ENCODE results near the gene MYO9A. TPM values are rescaled to one million over a fixed set of nuclear protein-coding genes. Genes with fewer than 3 reads are reported as not detected.

The MYO9A gene
- 10 to 100 TPM; 22.0 to 22.2 TPM for total RNA-seq
- polyA plus RNA-seq = 20.3 TPM

GRCh38 chr15:72118017-72118978 lies at the start of gene MYO9A, which contains the start of gene SENP8:
Gene MYO9A (minus strand): TSS chr15:72118150. CDS start chr15:72046563, 71,587 bp downstream.
Gene SENP8 (plus strand): TSS chr15:72118403. CDS start chr15:72139624, 21,221 bp downstream.
- ChIA-PET CTCF (interaction anchor here (0.9 kb wide), 1 partner anchor 9 kb away, joined by 3 read pairs; no protein-coding TSS in a partner anchor), POLR2A (interaction anchor here (0.7 to 0.9 kb wide), 3 partner anchors 160 to 565 kb away, joined by 3 to 5 read pairs (median 4); no protein-coding TSS in a partner anchor)
- Mint-ChIP-seq H3K4me3 (peak within 1 kb of the TSS; percentile 96 to 100 (median 99)), H3K27ac (peak within 1 kb of the TSS; percentile 98 to 100 (median 99)), H3K36me3 (peaks cover 0 to 9% (median 0%) of the 10 kb centered on the region in 3 donors), H3K27me3 (no peaks in the 10 kb centered on the region), H3K9me3 (no peaks in the 10 kb centered on the region), H3K4me1 (peaks cover 32 to 50% (median 39%) of the 10 kb centered on the region in 3 donors)
- Histone ChIP-seq H3K27me3 (ENCODE audit: insufficient read depth, low read length, poor library complexity, severe bottlenecking) (no peaks in the 10 kb centered on the region), H3K36me3 (ENCODE audit: insufficient read depth, low read length) (no peaks in the 10 kb centered on the region), H3K27ac (ENCODE audit: low read depth, low read length) (peak within 1 kb of the TSS; percentile 97), H3K4me1 (ENCODE audit: insufficient read depth, low read length) (peaks cover 21% of the 10 kb centered on the region), H3K4me3 (ENCODE audit: low read length) (peak within 1 kb of the TSS; percentile 94), H3K9me3 (ENCODE audit: low read length) (no peaks in the 10 kb centered on the region)
- peak; percentile 97 to 99 (median 98) for DNase-seq

GRCh38 chr15:72167445-72167844 lies 49.5 kb upstream of the MYO9A start:
- ChIA-PET POLR2A (no interaction called here), CTCF (interaction anchor here (1.3 kb wide), 1 partner anchor 438 kb away, joined by 3 read pairs; no protein-coding TSS in a partner anchor)
- H3K36me3 ChIP-seq (ENCODE audit: insufficient read depth, low read length) = no peaks in the 10 kb centered on the region
- no peaks in the 10 kb centered on the region for H3K4me1 ChIP-seq (ENCODE audit: insufficient read depth, low read length)
- DNase-seq = no peak
- H3K4me3 ChIP-seq (ENCODE audit: low read length) = no peak overlapping the region
- no peaks in the 10 kb centered on the region for H3K9me3 ChIP-seq (ENCODE audit: low read length)
- Mint-ChIP-seq H3K27me3 (peaks cover 0 to 2% of the 10 kb centered on the region in 2 donors), H3K9me3 (no peaks in the 10 kb centered on the region), H3K4me1 (peaks cover 2 to 7% (median 7%) of the 10 kb centered on the region in 3 donors), H3K27ac (no peak overlapping the region), H3K4me3 (no peak overlapping the region), H3K36me3 (no peaks in the 10 kb centered on the region)
- no peaks in the 10 kb centered on the region for H3K27me3 ChIP-seq (ENCODE audit: insufficient read depth, low read length, poor library complexity, severe bottlenecking)
- no peak overlapping the region for H3K27ac ChIP-seq (ENCODE audit: low read depth, low read length)

GRCh38 chr15:72166716-72167417 lies 48.9 kb upstream of the MYO9A start:
- no peak overlapping the region for H3K4me3 Mint-ChIP-seq
- ChIA-PET POLR2A (no interaction called here), CTCF (interaction anchor here (1.2 to 1.3 kb wide), 2 partner anchors 386 to 438 kb away, joined by 3 read pairs; no protein-coding TSS in a partner anchor)
- Histone ChIP-seq H3K9me3 (ENCODE audit: low read length) (no peaks in the 10 kb centered on the region), H3K4me3 (ENCODE audit: low read length) (no peak overlapping the region), H3K27ac (ENCODE audit: low read depth, low read length) (no peak overlapping the region), H3K4me1 (ENCODE audit: insufficient read depth, low read length) (no peaks in the 10 kb centered on the region), H3K27me3 (ENCODE audit: insufficient read depth, low read length, poor library complexity, severe bottlenecking) (no peaks in the 10 kb centered on the region), H3K36me3 (ENCODE audit: insufficient read depth, low read length) (no peaks in the 10 kb centered on the region)
- H3K27me3 Mint-ChIP-seq = peaks cover 0 to 2% of the 10 kb centered on the region in 2 donors
- no peaks in the 10 kb centered on the region for H3K36me3 Mint-ChIP-seq
- peak overlapping the region in 1 of 8 donors; percentile 75 for H3K27ac Mint-ChIP-seq
- no peak for DNase-seq
- H3K4me1 Mint-ChIP-seq = peaks cover 2 to 7% (median 7%) of the 10 kb centered on the region in 3 donors
- H3K9me3 Mint-ChIP-seq = no peaks in the 10 kb centered on the region

- Histone ChIP-seq H3K4me3 (ENCODE audit: low read length) (no peak overlapping the region), H3K4me1 (ENCODE audit: insufficient read depth, low read length) (no peaks in the 10 kb centered on the region), H3K36me3 (ENCODE audit: insufficient read depth, low read length) (no peaks in the 10 kb centered on the region), H3K27ac (ENCODE audit: low read depth, low read length) (no peak overlapping the region), H3K9me3 (ENCODE audit: low read length) (no peaks in the 10 kb centered on the region), H3K27me3 (ENCODE audit: insufficient read depth, low read length, poor library complexity, severe bottlenecking) (no peaks in the 10 kb centered on the region)
- Mint-ChIP-seq H3K4me3 (no peak overlapping the region), H3K4me1 (peaks cover 2 to 7% (median 7%) of the 10 kb centered on the region in 3 donors), H3K27me3 (peaks cover 0 to 4% of the 10 kb centered on the region in 2 donors), H3K27ac (peak overlapping the region in 1 of 8 donors; percentile 14), H3K36me3 (no peaks in the 10 kb centered on the region), H3K9me3 (no peaks in the 10 kb centered on the region)
- POLR2A ChIA-PET = no interaction called here
- no peak for DNase-seq
- CTCF ChIA-PET = no interaction called here
Measured at GRCh38 chr15:72163719-72164118, 45.8 kb upstream of the MYO9A start.

- Mint-ChIP-seq H3K4me3 (no peak overlapping the region), H3K27me3 (peaks cover 0 to 2% of the 10 kb centered on the region in 2 donors), H3K36me3 (no peaks in the 10 kb centered on the region), H3K4me1 (no peaks in the 10 kb centered on the region), H3K27ac (no peak overlapping the region), H3K9me3 (no peaks in the 10 kb centered on the region)
- Histone ChIP-seq H3K4me3 (ENCODE audit: low read length) (no peak overlapping the region), H3K9me3 (ENCODE audit: low read length) (no peaks in the 10 kb centered on the region), H3K27ac (ENCODE audit: low read depth, low read length) (no peak overlapping the region), H3K4me1 (ENCODE audit: insufficient read depth, low read length) (no peaks in the 10 kb centered on the region), H3K36me3 (ENCODE audit: insufficient read depth, low read length) (no peaks in the 10 kb centered on the region), H3K27me3 (ENCODE audit: insufficient read depth, low read length, poor library complexity, severe bottlenecking) (no peaks in the 10 kb centered on the region)
- CTCF ChIA-PET = interaction anchor here (0.9 kb wide), 1 partner anchor 9 kb away, joined by 5 read pairs; no protein-coding TSS in a partner anchor
- POLR2A ChIA-PET = no interaction called here
- DNase-seq = no peak
Measured at GRCh38 chr15:72162569-72162968, 44.6 kb upstream of the MYO9A start.

- Mint-ChIP-seq H3K4me1 (no peaks in the 10 kb centered on the region), H3K36me3 (no peaks in the 10 kb centered on the region), H3K4me3 (no peak overlapping the region), H3K27ac (no peak overlapping the region), H3K27me3 (peaks cover 0 to 2% of the 10 kb centered on the region in 2 donors), H3K9me3 (no peaks in the 10 kb centered on the region)
- ChIA-PET POLR2A (no interaction called here), CTCF (interaction anchor here (1.0 kb wide), 1 partner anchor 65 kb away, joined by 3 read pairs; no protein-coding TSS in a partner anchor)
- DNase-seq = no peak
- H3K4me1 ChIP-seq (ENCODE audit: insufficient read depth, low read length) = no peaks in the 10 kb centered on the region
- H3K27me3 ChIP-seq (ENCODE audit: insufficient read depth, low read length, poor library complexity, severe bottlenecking) = no peaks in the 10 kb centered on the region
- H3K27ac ChIP-seq (ENCODE audit: low read depth, low read length) = no peak overlapping the region
- H3K4me3 ChIP-seq (ENCODE audit: low read length) = no peak overlapping the region
- H3K9me3 ChIP-seq (ENCODE audit: low read length) = no peaks in the 10 kb centered on the region
- no peaks in the 10 kb centered on the region for H3K36me3 ChIP-seq (ENCODE audit: insufficient read depth, low read length)
Measured at GRCh38 chr15:72161361-72162132, 43.6 kb upstream of the MYO9A start.

- no peak overlapping the region for H3K27ac ChIP-seq (ENCODE audit: low read depth, low read length)
- H3K36me3 ChIP-seq (ENCODE audit: insufficient read depth, low read length) = no peaks in the 10 kb centered on the region
- Mint-ChIP-seq H3K27ac (no peak overlapping the region), H3K36me3 (no peaks in the 10 kb centered on the region), H3K9me3 (no peaks in the 10 kb centered on the region), H3K4me3 (no peak overlapping the region), H3K4me1 (peaks cover under 1 to 2% (median under 1%) of the 10 kb centered on the region in 3 donors), H3K27me3 (peaks cover 0 to 2% of the 10 kb centered on the region in 2 donors)
- ChIA-PET CTCF (interaction anchor here (1.0 kb wide), 1 partner anchor 65 kb away, joined by 3 read pairs; no protein-coding TSS in a partner anchor), POLR2A (no interaction called here)
- no peaks in the 10 kb centered on the region for H3K4me1 ChIP-seq (ENCODE audit: insufficient read depth, low read length)
- DNase-seq = no peak
- H3K9me3 ChIP-seq (ENCODE audit: low read length) = no peaks in the 10 kb centered on the region
- no peak overlapping the region for H3K4me3 ChIP-seq (ENCODE audit: low read length)
- H3K27me3 ChIP-seq (ENCODE audit: insufficient read depth, low read length, poor library complexity, severe bottlenecking) = no peaks in the 10 kb centered on the region
Measured at GRCh38 chr15:72160696-72161245, 42.8 kb upstream of the MYO9A start.
